Vagina (tissue), 2 donors: Measurements from ENCODE around the gene CPNE6. TPM values are rescaled to one million over a fixed set of nuclear protein-coding genes. Genes with fewer than 3 reads are reported as not detected.
A peak's percentile ranks its signal among the peaks of the same experiment; 100 is the strongest.

Source experiments
- DNase-seq, 2 donors: peaks; one replicate each; pipeline ENCODE4 v3.0.0-alpha.2; 2017; ENCODE audit errors: extremely low spot score in 2 of 2
- H3K27ac ChIP-seq: fragments of 200-600 bp; sonication (generic); one replicate; pipeline ENCODE4 v1.5.1; 2019
- H3K27me3 ChIP-seq: fragments of 200-600 bp; sonication (generic); one replicate; pipeline ENCODE4 v1.5.1; 2019
- H3K36me3 ChIP-seq, 2 donors: fragments of 200-600 bp; sonication (generic); one replicate each; pipeline ENCODE4 v1.5.1; 2017 to 2019
- H3K4me1 ChIP-seq: fragments of 200-600 bp; sonication (generic); one replicate; pipeline ENCODE4 v1.5.1; 2019
- H3K4me3 ChIP-seq, 2 donors: fragments of 200-600 bp; sonication (generic); 1 replicate in 1 of 2; 2 replicates in 1 of 2; pipeline ENCODE4 v1.5.1; 2016 to 2019
- H3K9me3 ChIP-seq: fragments of 200-600 bp; sonication (generic); one replicate; pipeline ENCODE4 v1.5.1; 2019
- CTCF ChIP-seq, 3 experiments: fragments of 450-650 bp in 2 of 3; fragments of 200-600 bp in 1 of 3; sonication (generic) in 1 of 3; IDR thresholded peaks; one replicate each; pipeline ENCODE4 v1.5.1; 2017 to 2019; ENCODE audit warnings: antibody characterized with exemption in 3 of 3, mild to moderate bottlenecking in 2 of 3, moderate library complexity in 2 of 3
- POLR2A ChIP-seq, 2 donors: fragments of 450-650 bp; IDR thresholded peaks; one replicate each; pipeline ENCODE4 v1.6.1; 2017; ENCODE audit warnings: antibody characterized with exemption in 2 of 2, mild to moderate bottlenecking in 2 of 2, moderate library complexity in 2 of 2
- POLR2AphosphoS5 ChIP-seq, 2 donors: sonication (generic); formaldehyde crosslinking; IDR thresholded peaks; one replicate each; pipeline ENCODE4 v1.9.0; 2017; ENCODE audit warnings: antibody characterized with exemption in 2 of 2, mild to moderate bottlenecking in 2 of 2, low read depth in 1 of 2; ENCODE audit not compliant: insufficient read depth in 1 of 2
- intact Hi-C: fragments of 100-400 bp; cut with DNase I; formaldehyde crosslinking; loops from one replicate; pipeline ENCODE4 v1.15.1; 2023
- total RNA-seq: library from RNA; depleted of rRNA; stranded (reverse); fragments of >200 nt; gene quantifications from one replicate; pipeline ENCODE4 v1.2.3, GENCODE V29; 2016

CPNE6 gene
- total RNA-seq, 1 donor from 2014 or later = not detected

- Histone ChIP-seq H3K9me3 (no peaks in the 10 kb centered on the region), H3K36me3 (no peaks in the 10 kb centered on the region), H3K27ac (peak overlapping the region; percentile 76), H3K4me3 (peak overlapping the region; percentile 58 to 61), H3K4me1 (peaks cover 18% of the 10 kb centered on the region), H3K27me3 (no peaks in the 10 kb centered on the region)
- intact Hi-C loops = no loop called here
- DNase-seq = no peak
- TF ChIP-seq POLR2A (IDR thresholded peaks at IDR 0.05) (no peak), CTCF (IDR thresholded peaks at IDR 0.05) (no peak), POLR2AphosphoS5 (IDR thresholded peaks at IDR 0.05; ENCODE audit: insufficient read depth in 1 of 2, low read depth in 1 of 2) (no peak)
These were observed 20.1 kb upstream of the CPNE6 start for GRCh38 chr14:24051176-24051788.

GRCh38 chr14:24051789-24052655 lies 19.3 kb upstream of the CPNE6 start, which contains the start of gene CARMIL3:
Gene CARMIL3 (plus strand): TSS chr14:24052009. CDS start chr14:24052154, 145 bp downstream.
- H3K4me1 ChIP-seq = peaks cover 18% of the 10 kb centered on the region
- H3K27ac ChIP-seq = peak within 1 kb of the TSS; percentile 76
- intact Hi-C loops = no loop called here
- H3K36me3 ChIP-seq = no peaks in the 10 kb centered on the region
- no peaks in the 10 kb centered on the region for H3K9me3 ChIP-seq
- H3K27me3 ChIP-seq = no peaks in the 10 kb centered on the region
- no peak for DNase-seq
- peak within 1 kb of the TSS; percentile 58 to 61 for H3K4me3 ChIP-seq
- TF ChIP-seq POLR2AphosphoS5 (IDR thresholded peaks at IDR 0.05; ENCODE audit: insufficient read depth in 1 of 2, low read depth in 1 of 2) (no peak), CTCF (IDR thresholded peaks at IDR 0.05) (no peak), POLR2A (IDR thresholded peaks at IDR 0.05) (no peak)

GRCh38 chr14:24052656-24053547 lies 18.5 kb upstream of the CPNE6 start:
- Histone ChIP-seq H3K4me1 (peaks cover 18% of the 10 kb centered on the region), H3K9me3 (no peaks in the 10 kb centered on the region), H3K4me3 (peak overlapping the region; percentile 58 to 61), H3K27me3 (no peaks in the 10 kb centered on the region), H3K36me3 (no peaks in the 10 kb centered on the region), H3K27ac (no peak overlapping the region)
- no peak for DNase-seq
- TF ChIP-seq POLR2AphosphoS5 (IDR thresholded peaks at IDR 0.05; ENCODE audit: insufficient read depth in 1 of 2, low read depth in 1 of 2) (no peak), CTCF (IDR thresholded peaks at IDR 0.05) (no peak), POLR2A (IDR thresholded peaks at IDR 0.05) (no peak)
- intact Hi-C loops = no loop called here

- no peak overlapping the region for H3K4me3 ChIP-seq
- intact Hi-C loops = no loop called here
- H3K9me3 ChIP-seq = no peaks in the 10 kb centered on the region
- no peaks in the 10 kb centered on the region for H3K36me3 ChIP-seq
- DNase-seq = no peak
- H3K4me1 ChIP-seq = peaks cover 18% of the 10 kb centered on the region
- H3K27me3 ChIP-seq = no peaks in the 10 kb centered on the region
- no peak for TF ChIP-seq POLR2AphosphoS5 (IDR thresholded peaks at IDR 0.05; ENCODE audit: insufficient read depth in 1 of 2, low read depth in 1 of 2)
- TF ChIP-seq CTCF (IDR thresholded peaks at IDR 0.05) = no peak
- no peak for TF ChIP-seq POLR2A (IDR thresholded peaks at IDR 0.05)
- no peak overlapping the region for H3K27ac ChIP-seq
These were observed 17.6 kb upstream of the CPNE6 start for GRCh38 chr14:24053548-24054323.
